WTC11 (cell line): ENCODE data around the gene TBC1D14. TPM values are rescaled to one million over a fixed set of nuclear protein-coding genes. Genes with fewer than 3 reads are reported as not detected.

Experiments used
- ATAC-seq: fragments of 200-7000 bp; cut with Tn5 transposase; 2 replicates; pipeline ENCODE4 v1.10.0; 2021; ENCODE audit warnings: mild to moderate bottlenecking, moderate library complexity
- CTCF ChIA-PET: fragments of 300-600 bp; sonication (Branson Sonifier 250); formaldehyde crosslinking; loops from one replicate; lab custom pipeline; 2021; ENCODE audit warnings: antibody characterized with exemption; lab: Charles Lee
- POLR2A ChIA-PET: fragments of 350-600 bp; sonication (Branson Sonifier 250); formaldehyde crosslinking; loops from one replicate; lab custom pipeline; 2021; ENCODE audit warnings: antibody characterized with exemption; lab: Charles Lee
- DNase-seq: peaks from one replicate; pipeline ENCODE4 v3.0.0; 2021; ENCODE audit warnings: low spot score
- H3K27ac Mint-ChIP-seq: 2 replicates; pipeline ENCODE4 v1.8.0; 2021; ENCODE audit warnings: mixed read lengths
- H3K27me3 Mint-ChIP-seq: 2 replicates; pipeline ENCODE4 v1.8.0; 2021; ENCODE audit warnings: low read depth, mild to moderate bottlenecking, moderate library complexity, mixed read lengths
- H3K36me3 Mint-ChIP-seq: 2 replicates; pipeline ENCODE4 v1.8.0; 2021; ENCODE audit warnings: mixed read lengths
- H3K4me1 Mint-ChIP-seq: 2 replicates; pipeline ENCODE4 v1.8.0; 2022; ENCODE audit warnings: mixed read lengths
- H3K4me3 Mint-ChIP-seq: 2 replicates; pipeline ENCODE4 v1.8.0; 2021; ENCODE audit warnings: mild to moderate bottlenecking, moderate library complexity, mixed read lengths
- H3K9me3 Mint-ChIP-seq: 2 replicates; pipeline ENCODE4 v1.8.0; 2021; ENCODE audit warnings: mixed read lengths
- CREB1 ChIP-seq: sonication (generic); formaldehyde crosslinking; IDR thresholded peaks from 2 replicates; pipeline ENCODE4 v1.8.0; 2023; ENCODE audit warnings: mild to moderate bottlenecking, missing genetic modification reagents
- CREM ChIP-seq: sonication (generic); formaldehyde crosslinking; IDR thresholded peaks from 2 replicates; pipeline ENCODE4 v1.8.1; 2022; ENCODE audit warnings: mild to moderate bottlenecking, missing genetic modification reagents, moderate library complexity
- ELF4 ChIP-seq: sonication (generic); formaldehyde crosslinking; IDR thresholded peaks from 2 replicates; pipeline ENCODE4 v1.8.1; 2022; ENCODE audit warnings: low read depth, mild to moderate bottlenecking, moderate library complexity, missing genetic modification reagents
- ETV6 ChIP-seq: sonication (generic); formaldehyde crosslinking; IDR thresholded peaks from 2 replicates; pipeline ENCODE4 v1.8.1; 2022; ENCODE audit warnings: mild to moderate bottlenecking, missing genetic modification reagents
- FOXK1 ChIP-seq: sonication (generic); formaldehyde crosslinking; IDR thresholded peaks from 2 replicates; pipeline ENCODE4 v1.8.0; 2022; ENCODE audit warnings: mild to moderate bottlenecking, moderate library complexity, missing genetic modification reagents
- GTF2I ChIP-seq: fragments of 250-450 bp; sonication (Bioruptor Pico); conservative IDR thresholded peaks from 2 replicates; pipeline ENCODE4 v1.4.0; 2021; ENCODE audit warnings: mild to moderate bottlenecking
- JAZF1 ChIP-seq: fragments of 250-450 bp; sonication (Bioruptor Pico); IDR thresholded peaks from 2 replicates; pipeline ENCODE4 v1.9.0; 2021; ENCODE audit warnings: moderate library complexity, mild to moderate bottlenecking, inconsistent platforms
- MXD4 ChIP-seq: fragments of 250-450 bp; sonication (Bioruptor Pico); IDR thresholded peaks from 2 replicates; pipeline ENCODE4 v1.8.0; 2021; ENCODE audit warnings: mild to moderate bottlenecking, moderate library complexity, borderline replicate concordance
- NFATC4 ChIP-seq: fragments of 250-450 bp; sonication (Bioruptor Pico); IDR thresholded peaks from 2 replicates; pipeline ENCODE4 v1.9.0; 2021; ENCODE audit warnings: mild to moderate bottlenecking
- TEAD1 ChIP-seq: sonication (generic); formaldehyde crosslinking; IDR thresholded peaks from 2 replicates; pipeline ENCODE4 v1.8.0; 2022; ENCODE audit warnings: mild to moderate bottlenecking, missing genetic modification reagents
- ZNF232 ChIP-seq: sonication (generic); formaldehyde crosslinking; IDR thresholded peaks from 2 replicates; pipeline ENCODE4 v1.8.0; 2022; ENCODE audit warnings: mild to moderate bottlenecking, missing genetic modification reagents
- ZNF263 ChIP-seq: sonication (generic); formaldehyde crosslinking; IDR thresholded peaks from 2 replicates; pipeline ENCODE4 v1.8.1; 2022; ENCODE audit warnings: low read depth, mild to moderate bottlenecking, moderate library complexity, missing genetic modification reagents
- ZNF396 ChIP-seq: fragments of 250-450 bp; sonication (Bioruptor Pico); IDR thresholded peaks from 2 replicates; pipeline ENCODE4 v1.8.0; 2021; ENCODE audit warnings: mild to moderate bottlenecking, moderate library complexity, borderline replicate concordance
- ZNF416 ChIP-seq: fragments of 250-450 bp; sonication (Bioruptor Pico); IDR thresholded peaks from 2 replicates; pipeline ENCODE4 v1.9.0; 2021; ENCODE audit warnings: mild to moderate bottlenecking, inconsistent platforms
- total RNA-seq: library from RNA; stranded (reverse); gene quantifications from 3 replicates; pipeline ENCODE4 v1.2.3, GENCODE V29; 2021
- TF ChIP-seq, protein P1 (sequence below): sonication (generic); formaldehyde crosslinking; conservative IDR thresholded peaks from 2 replicates; pipeline ENCODE4 v1.8.1; 2022; ENCODE audit warnings: mild to moderate bottlenecking, missing genetic modification reagents
- TF ChIP-seq, protein P2 (sequence below): sonication (generic); formaldehyde crosslinking; IDR thresholded peaks from 2 replicates; pipeline ENCODE4 v1.8.0; 2022; ENCODE audit warnings: mild to moderate bottlenecking, missing genetic modification reagents
- TF ChIP-seq, protein P3 (sequence below): sonication (generic); formaldehyde crosslinking; IDR thresholded peaks from 2 replicates; pipeline ENCODE4 v1.8.1; 2023; ENCODE audit warnings: mild to moderate bottlenecking, missing genetic modification reagents, moderate library complexity
- TF ChIP-seq, protein P4 (sequence below): sonication (generic); formaldehyde crosslinking; IDR thresholded peaks from 2 replicates; pipeline ENCODE4 v1.8.1; 2022; ENCODE audit warnings: missing genetic modification reagents, borderline replicate concordance
- TF ChIP-seq, protein P5 (sequence below): sonication (generic); formaldehyde crosslinking; IDR thresholded peaks from 2 replicates; pipeline ENCODE4 v1.8.0; 2022; ENCODE audit warnings: mild to moderate bottlenecking, missing genetic modification reagents
- TF ChIP-seq, protein P6 (sequence below): sonication (generic); formaldehyde crosslinking; IDR thresholded peaks from 2 replicates; pipeline ENCODE4 v1.8.0; 2023; ENCODE audit warnings: mild to moderate bottlenecking, missing genetic modification reagents
- TF ChIP-seq, protein P7 (sequence below): sonication (generic); formaldehyde crosslinking; IDR thresholded peaks from 2 replicates; pipeline ENCODE4 v1.8.1; 2023; ENCODE audit warnings: mild to moderate bottlenecking, missing genetic modification reagents, moderate library complexity
- TF ChIP-seq, protein P8 (sequence below): sonication (generic); formaldehyde crosslinking; IDR thresholded peaks from 2 replicates; pipeline ENCODE4 v1.8.0; 2023; ENCODE audit warnings: missing genetic modification reagents, mild to moderate bottlenecking, borderline replicate concordance
- TF ChIP-seq, protein P9 (sequence below): sonication (generic); formaldehyde crosslinking; IDR thresholded peaks from 2 replicates; pipeline ENCODE4 v1.8.1; 2023; ENCODE audit warnings: mild to moderate bottlenecking, missing genetic modification reagents

TBC1D14 gene
- total RNA-seq, 1 experiment from 2014 or later, result 45.1 TPM

DNA sequence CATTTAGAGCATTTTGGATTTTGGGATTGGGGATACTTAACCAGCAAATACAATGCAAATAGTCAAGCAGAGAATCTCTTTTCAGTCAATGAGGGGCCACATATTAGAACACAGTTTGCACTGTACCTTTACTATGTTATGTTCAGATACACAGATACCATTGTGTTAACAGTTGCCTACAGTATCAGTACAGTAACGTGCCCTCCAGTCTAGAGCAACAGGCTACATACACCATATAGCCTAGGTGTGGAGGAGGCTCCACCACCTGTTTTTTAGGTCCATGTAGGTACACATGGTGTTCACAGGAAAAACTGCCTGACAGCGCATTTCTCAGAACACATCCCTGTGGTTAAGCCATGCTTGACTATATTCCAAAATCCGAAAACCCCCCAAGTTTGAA is 149.2 kb downstream of the TBC1D14 start:
- ATAC-seq (no peak), DNase-seq (no peak)
- no peak for TF ChIP-seq ETV6
- TF ChIP-seq, protein P1, sequence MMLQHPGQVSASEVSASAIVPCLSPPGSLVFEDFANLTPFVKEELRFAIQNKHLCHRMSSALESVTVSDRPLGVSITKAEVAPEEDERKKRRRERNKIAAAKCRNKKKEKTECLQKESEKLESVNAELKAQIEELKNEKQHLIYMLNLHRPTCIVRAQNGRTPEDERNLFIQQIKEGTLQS, result no peak
- TF ChIP-seq CREB1 (CRISPR knock-in tag), result no peak
- TF ChIP-seq GTF2I (CRISPR knock-in tag), result no peak
- no peak for TF ChIP-seq ZNF416
- TF ChIP-seq, protein P2, sequence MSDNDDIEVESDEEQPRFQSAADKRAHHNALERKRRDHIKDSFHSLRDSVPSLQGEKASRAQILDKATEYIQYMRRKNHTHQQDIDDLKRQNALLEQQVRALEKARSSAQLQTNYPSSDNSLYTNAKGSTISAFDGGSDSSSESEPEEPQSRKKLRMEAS (CRISPR knock-in tag), result no peak
- TF ChIP-seq, protein P3, sequence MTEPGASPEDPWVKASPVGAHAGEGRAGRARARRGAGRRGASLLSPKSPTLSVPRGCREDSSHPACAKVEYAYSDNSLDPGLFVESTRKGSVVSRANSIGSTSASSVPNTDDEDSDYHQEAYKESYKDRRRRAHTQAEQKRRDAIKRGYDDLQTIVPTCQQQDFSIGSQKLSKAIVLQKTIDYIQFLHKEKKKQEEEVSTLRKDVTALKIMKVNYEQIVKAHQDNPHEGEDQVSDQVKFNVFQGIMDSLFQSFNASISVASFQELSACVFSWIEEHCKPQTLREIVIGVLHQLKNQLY (CRISPR knock-in tag), result no peak
- TF ChIP-seq MXD4 (CRISPR knock-in tag), result no peak
- TF ChIP-seq, protein P4, sequence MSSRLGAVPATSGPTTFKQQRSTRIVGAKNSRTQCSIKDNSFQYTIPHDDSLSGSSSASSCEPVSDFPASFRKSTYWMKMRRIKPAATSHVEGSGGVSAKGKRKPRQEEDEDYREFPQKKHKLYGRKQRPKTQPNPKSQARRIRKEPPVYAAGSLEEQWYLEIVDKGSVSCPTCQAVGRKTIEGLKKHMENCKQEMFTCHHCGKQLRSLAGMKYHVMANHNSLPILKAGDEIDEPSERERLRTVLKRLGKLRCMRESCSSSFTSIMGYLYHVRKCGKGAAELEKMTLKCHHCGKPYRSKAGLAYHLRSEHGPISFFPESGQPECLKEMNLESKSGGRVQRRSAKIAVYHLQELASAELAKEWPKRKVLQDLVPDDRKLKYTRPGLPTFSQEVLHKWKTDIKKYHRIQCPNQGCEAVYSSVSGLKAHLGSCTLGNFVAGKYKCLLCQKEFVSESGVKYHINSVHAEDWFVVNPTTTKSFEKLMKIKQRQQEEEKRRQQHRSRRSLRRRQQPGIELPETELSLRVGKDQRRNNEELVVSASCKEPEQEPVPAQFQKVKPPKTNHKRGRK (CRISPR knock-in tag), result no peak
- TF ChIP-seq, protein P5, sequence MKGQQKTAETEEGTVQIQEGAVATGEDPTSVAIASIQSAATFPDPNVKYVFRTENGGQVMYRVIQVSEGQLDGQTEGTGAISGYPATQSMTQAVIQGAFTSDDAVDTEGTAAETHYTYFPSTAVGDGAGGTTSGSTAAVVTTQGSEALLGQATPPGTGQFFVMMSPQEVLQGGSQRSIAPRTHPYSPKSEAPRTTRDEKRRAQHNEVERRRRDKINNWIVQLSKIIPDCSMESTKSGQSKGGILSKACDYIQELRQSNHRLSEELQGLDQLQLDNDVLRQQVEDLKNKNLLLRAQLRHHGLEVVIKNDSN, result no peak
- TF ChIP-seq, protein P6, sequence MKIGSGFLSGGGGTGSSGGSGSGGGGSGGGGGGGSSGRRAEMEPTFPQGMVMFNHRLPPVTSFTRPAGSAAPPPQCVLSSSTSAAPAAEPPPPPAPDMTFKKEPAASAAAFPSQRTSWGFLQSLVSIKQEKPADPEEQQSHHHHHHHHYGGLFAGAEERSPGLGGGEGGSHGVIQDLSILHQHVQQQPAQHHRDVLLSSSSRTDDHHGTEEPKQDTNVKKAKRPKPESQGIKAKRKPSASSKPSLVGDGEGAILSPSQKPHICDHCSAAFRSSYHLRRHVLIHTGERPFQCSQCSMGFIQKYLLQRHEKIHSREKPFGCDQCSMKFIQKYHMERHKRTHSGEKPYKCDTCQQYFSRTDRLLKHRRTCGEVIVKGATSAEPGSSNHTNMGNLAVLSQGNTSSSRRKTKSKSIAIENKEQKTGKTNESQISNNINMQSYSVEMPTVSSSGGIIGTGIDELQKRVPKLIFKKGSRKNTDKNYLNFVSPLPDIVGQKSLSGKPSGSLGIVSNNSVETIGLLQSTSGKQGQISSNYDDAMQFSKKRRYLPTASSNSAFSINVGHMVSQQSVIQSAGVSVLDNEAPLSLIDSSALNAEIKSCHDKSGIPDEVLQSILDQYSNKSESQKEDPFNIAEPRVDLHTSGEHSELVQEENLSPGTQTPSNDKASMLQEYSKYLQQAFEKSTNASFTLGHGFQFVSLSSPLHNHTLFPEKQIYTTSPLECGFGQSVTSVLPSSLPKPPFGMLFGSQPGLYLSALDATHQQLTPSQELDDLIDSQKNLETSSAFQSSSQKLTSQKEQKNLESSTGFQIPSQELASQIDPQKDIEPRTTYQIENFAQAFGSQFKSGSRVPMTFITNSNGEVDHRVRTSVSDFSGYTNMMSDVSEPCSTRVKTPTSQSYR (CRISPR knock-in tag), result no peak
- TF ChIP-seq CREM, result no peak
- no peak for TF ChIP-seq TEAD1 (CRISPR knock-in tag)
- no peak for TF ChIP-seq ZNF396 (CRISPR knock-in tag)
- no peak for TF ChIP-seq FOXK1 (CRISPR knock-in tag)
- TF ChIP-seq ELF4 (CRISPR knock-in tag), result no peak
- no peak for TF ChIP-seq ZNF232 (CRISPR knock-in tag)
- TF ChIP-seq, protein P7, sequence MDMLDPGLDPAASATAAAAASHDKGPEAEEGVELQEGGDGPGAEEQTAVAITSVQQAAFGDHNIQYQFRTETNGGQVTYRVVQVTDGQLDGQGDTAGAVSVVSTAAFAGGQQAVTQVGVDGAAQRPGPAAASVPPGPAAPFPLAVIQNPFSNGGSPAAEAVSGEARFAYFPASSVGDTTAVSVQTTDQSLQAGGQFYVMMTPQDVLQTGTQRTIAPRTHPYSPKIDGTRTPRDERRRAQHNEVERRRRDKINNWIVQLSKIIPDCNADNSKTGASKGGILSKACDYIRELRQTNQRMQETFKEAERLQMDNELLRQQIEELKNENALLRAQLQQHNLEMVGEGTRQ (CRISPR knock-in tag), result no peak
- TF ChIP-seq ZNF263 (CRISPR knock-in tag), result no peak
- TF ChIP-seq, all 79 proteins: peak for 0
- H3K4me3 Mint-ChIP-seq, result no peak overlapping the region
- POLR2A ChIA-PET, result no interaction called here
- H3K36me3 Mint-ChIP-seq, result peaks cover 64% of the 10 kb centered on the region
- peaks cover 4% of the 10 kb centered on the region for H3K4me1 Mint-ChIP-seq
- no peaks in the 10 kb centered on the region for H3K27me3 Mint-ChIP-seq
- CTCF ChIA-PET, result interaction anchor here (1.1 kb wide), 1 partner anchor 12 kb away, joined by 5 read pairs; no protein-coding TSS in a partner anchor
- H3K9me3 Mint-ChIP-seq, result no peaks in the 10 kb centered on the region
- H3K27ac Mint-ChIP-seq, result peak overlapping the region; percentile 53; the same call in 1 of the 2 replicates

DNA sequence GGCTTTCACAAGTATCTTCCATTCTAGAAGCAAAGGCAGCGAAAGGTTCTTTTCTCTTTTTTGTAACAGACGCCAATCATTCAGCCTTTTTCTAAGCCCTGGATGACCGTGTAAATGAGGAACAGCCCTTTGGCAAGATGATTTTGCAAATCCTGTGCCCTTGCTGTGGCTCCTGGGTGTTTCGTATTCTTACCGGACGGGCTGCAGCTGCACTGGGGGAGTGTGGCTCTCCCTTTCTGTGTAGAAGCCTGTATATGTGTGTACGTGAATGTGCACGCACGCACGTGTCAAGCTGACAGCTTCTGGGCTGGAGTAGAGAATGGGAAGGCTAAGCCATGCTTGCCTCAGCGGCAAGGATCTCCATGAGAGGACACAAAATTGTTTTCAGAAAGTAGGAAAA is 150.0 kb downstream of the TBC1D14 start:
- H3K27ac Mint-ChIP-seq, result no peak overlapping the region
- ATAC-seq (no peak), DNase-seq (no peak)
- no peak overlapping the region for H3K4me3 Mint-ChIP-seq
- CTCF ChIA-PET, result interaction anchor here (1.1 kb wide), 1 partner anchor 11 kb away, joined by 5 read pairs; no protein-coding TSS in a partner anchor
- H3K4me1 Mint-ChIP-seq, result no peaks in the 10 kb centered on the region
- POLR2A ChIA-PET, result no interaction called here
- peaks cover 63% of the 10 kb centered on the region for H3K36me3 Mint-ChIP-seq
- no peaks in the 10 kb centered on the region for H3K9me3 Mint-ChIP-seq
- H3K27me3 Mint-ChIP-seq, result no peaks in the 10 kb centered on the region
- TF ChIP-seq JAZF1 (CRISPR knock-in tag) (no peak), NFATC4 (CRISPR knock-in tag) (no peak)
- TF ChIP-seq, protein P8, sequence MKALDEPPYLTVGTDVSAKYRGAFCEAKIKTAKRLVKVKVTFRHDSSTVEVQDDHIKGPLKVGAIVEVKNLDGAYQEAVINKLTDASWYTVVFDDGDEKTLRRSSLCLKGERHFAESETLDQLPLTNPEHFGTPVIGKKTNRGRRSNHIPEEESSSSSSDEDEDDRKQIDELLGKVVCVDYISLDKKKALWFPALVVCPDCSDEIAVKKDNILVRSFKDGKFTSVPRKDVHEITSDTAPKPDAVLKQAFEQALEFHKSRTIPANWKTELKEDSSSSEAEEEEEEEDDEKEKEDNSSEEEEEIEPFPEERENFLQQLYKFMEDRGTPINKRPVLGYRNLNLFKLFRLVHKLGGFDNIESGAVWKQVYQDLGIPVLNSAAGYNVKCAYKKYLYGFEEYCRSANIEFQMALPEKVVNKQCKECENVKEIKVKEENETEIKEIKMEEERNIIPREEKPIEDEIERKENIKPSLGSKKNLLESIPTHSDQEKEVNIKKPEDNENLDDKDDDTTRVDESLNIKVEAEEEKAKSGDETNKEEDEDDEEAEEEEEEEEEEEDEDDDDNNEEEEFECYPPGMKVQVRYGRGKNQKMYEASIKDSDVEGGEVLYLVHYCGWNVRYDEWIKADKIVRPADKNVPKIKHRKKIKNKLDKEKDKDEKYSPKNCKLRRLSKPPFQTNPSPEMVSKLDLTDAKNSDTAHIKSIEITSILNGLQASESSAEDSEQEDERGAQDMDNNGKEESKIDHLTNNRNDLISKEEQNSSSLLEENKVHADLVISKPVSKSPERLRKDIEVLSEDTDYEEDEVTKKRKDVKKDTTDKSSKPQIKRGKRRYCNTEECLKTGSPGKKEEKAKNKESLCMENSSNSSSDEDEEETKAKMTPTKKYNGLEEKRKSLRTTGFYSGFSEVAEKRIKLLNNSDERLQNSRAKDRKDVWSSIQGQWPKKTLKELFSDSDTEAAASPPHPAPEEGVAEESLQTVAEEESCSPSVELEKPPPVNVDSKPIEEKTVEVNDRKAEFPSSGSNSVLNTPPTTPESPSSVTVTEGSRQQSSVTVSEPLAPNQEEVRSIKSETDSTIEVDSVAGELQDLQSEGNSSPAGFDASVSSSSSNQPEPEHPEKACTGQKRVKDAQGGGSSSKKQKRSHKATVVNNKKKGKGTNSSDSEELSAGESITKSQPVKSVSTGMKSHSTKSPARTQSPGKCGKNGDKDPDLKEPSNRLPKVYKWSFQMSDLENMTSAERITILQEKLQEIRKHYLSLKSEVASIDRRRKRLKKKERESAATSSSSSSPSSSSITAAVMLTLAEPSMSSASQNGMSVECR, result no peak
- TF ChIP-seq, protein P9, sequence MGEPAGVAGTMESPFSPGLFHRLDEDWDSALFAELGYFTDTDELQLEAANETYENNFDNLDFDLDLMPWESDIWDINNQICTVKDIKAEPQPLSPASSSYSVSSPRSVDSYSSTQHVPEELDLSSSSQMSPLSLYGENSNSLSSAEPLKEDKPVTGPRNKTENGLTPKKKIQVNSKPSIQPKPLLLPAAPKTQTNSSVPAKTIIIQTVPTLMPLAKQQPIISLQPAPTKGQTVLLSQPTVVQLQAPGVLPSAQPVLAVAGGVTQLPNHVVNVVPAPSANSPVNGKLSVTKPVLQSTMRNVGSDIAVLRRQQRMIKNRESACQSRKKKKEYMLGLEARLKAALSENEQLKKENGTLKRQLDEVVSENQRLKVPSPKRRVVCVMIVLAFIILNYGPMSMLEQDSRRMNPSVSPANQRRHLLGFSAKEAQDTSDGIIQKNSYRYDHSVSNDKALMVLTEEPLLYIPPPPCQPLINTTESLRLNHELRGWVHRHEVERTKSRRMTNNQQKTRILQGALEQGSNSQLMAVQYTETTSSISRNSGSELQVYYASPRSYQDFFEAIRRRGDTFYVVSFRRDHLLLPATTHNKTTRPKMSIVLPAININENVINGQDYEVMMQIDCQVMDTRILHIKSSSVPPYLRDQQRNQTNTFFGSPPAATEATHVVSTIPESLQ (CRISPR knock-in tag), result no peak
